K562 (cell line): ENCODE results near the gene P4HTM. TPM values are rescaled to one million over a fixed set of nuclear protein-coding genes. Genes with fewer than 3 reads are reported as not detected.

Source experiments
- ARID4B ChIP-seq: sonication (generic); formaldehyde crosslinking; IDR thresholded peaks from 2 replicates; pipeline ENCODE4 v1.8.0; 2022; ENCODE audit warnings: mild to moderate bottlenecking, missing genetic modification reagents
- VEZF1 ChIP-seq: fragments of 200-800 bp; sonication (Bioruptor generic); IDR thresholded peaks from 2 replicates; pipeline ENCODE4 v1.6.1; 2017; ENCODE audit warnings: missing genetic modification characterization, missing compliant biosample characterization
- ZFP1 ChIP-seq: fragments of 450-650 bp; formaldehyde crosslinking; IDR thresholded peaks from 2 replicates; pipeline ENCODE4 v1.4.0; 2020; ENCODE audit warnings: mild to moderate bottlenecking, mixed read lengths
- ZNF253 ChIP-seq: fragments of 250-450 bp; sonication (Bioruptor Pico); conservative IDR thresholded peaks from 2 replicates; pipeline ENCODE4 v1.6.1; 2021; ENCODE audit warnings: mild to moderate bottlenecking
- ZNF316 ChIP-seq: fragments of 450-650 bp; IDR thresholded peaks from 2 replicates; pipeline ENCODE4 v1.6.1; 2016
- polyA plus RNA-seq, 8 experiments: library from polyadenylated mRNA; depleted of rRNA in 4 of 8; stranded (reverse) in 5 of 8; unstranded in 3 of 8; fragments of >200 nt; fragmentation: Nextera tagmentation in 2 of 8; fragmentation: Illumina TruSeq in 1 of 8; extraction: Ambion mirVana in 2 of 8; extraction: Trizol in 1 of 8; gene quantifications; 2 replicates each; pipeline versions ENCODE4 v1.2.1 to v1.2.3, GENCODE V29; 2011 to 2014; ENCODE audit warnings: inconsistent platforms in 1 of 8, missing spikeins in 1 of 8
- total RNA-seq, 7 experiments: library from RNA; depleted of rRNA in 6 of 7; stranded (reverse); fragments of >200 nt in 6 of 7; fragmentation: Illumina TruSeq in 2 of 7; extraction: Trizol in 2 of 7; gene quantifications; 2 replicates each; pipeline versions ENCODE4 v1.2.1 to v1.2.3, GENCODE V29; 2011 to 2021; ENCODE audit warnings: low replicate concordance in 1 of 7

P4HTM gene
- total and polyA plus RNA-seq, 9 of the 15 experiments (the other 6 are each of a cell fraction or from before 2014, with no cell fraction given): 0.09 to 0.66 (median 0.25) TPM; not detected in 2

DNA sequence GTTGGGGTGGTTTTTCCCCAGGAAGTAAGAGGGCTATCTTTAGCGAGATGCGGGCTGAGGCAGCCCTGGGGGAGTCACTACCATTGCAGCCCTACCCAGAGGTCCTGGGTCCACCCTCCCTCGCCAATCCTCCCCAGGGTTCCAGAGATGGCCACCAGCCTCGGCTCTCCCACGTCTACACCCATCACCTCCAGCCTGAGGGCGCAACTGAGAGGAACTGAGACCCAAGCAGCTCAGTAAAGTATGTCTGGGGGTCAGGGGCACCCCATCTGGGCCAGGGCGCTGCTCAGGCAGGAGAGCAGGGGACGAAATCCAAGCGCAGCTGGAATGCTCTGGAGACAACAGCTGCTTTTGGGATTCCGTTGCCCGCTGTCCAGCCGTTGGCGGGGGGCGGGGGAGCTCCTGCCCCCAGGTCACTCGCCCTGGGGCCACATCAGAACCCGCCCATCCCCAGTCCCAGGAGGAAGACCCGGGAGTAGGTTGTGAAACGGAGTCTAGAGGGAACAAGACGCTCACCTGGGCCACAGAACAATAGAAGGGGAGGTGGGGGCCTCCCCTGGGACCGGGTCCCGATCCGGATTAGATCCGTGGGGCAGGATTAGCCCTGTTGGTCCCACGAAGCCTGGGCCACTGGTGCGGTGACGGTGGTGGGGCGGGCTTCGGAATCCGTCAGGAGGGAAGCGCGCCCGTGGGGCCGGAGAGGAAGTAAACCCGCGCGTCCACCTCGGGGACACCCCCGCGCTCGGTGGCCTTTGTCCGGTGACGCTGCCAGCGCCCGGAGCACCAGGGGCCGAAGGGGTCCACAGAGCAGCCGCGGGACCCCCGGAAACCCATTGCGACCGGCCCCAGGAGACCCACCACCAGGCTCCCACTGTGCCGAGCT, 30.5 kb downstream of the P4HTM start (continued):
- TF ChIP-seq ARID4B (0 out of 2 replicates have a peak, but pooled peaks have one; percentile 46), ZFP1 (CRISPR knock-in tag) (no peak), ZNF253 (CRISPR knock-in tag) (no peak), VEZF1 (CRISPR knock-in tag) (peak; percentile 22; the same call in 1 of the 2 replicates), ZNF316 (no peak)
